ENCODE measurements around the gene STS. TPM values are rescaled to one million over a fixed set of nuclear protein-coding genes. Genes with fewer than 3 reads are reported as not detected.

The STS gene
- total and polyA plus RNA-seq, 10 of the 15 experiments (the other 5 are each of a cell fraction or from before 2014, with no cell fraction given), result 1.6 to 19.4 (median 4.7) TPM

DNA sequence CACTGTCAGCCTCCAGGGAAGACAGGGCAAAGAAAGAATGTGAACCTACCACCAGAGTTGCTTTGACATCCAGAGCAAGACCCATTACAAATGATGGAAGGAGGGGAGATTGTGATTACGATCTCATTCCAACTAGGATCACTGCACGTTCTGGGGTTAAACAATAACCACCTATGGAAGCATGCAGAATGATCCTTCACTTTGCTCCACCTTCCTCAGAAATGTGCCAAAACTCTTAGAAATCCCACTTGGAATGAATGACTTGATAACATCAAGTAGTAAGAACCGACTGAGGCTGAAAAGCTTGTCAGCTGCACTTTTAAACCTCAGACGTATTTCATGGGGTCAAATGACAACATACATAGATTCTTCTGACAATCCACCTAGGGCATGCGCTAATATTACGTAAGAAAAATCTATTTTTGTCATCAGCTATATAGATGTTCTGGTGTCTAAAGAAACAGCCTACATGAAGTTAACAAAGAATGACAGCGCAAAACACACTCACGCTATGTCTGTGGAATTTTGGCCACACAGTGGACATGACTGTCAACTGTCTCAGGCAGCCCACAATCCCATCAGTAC lies 3.5 kb upstream of the STS start:
- POLR2A ChIA-PET, result interaction anchor here (1.1 kb wide), 1 partner anchor 33 kb away, joined by 5 read pairs; no protein-coding TSS in a partner anchor
- CTCF ChIA-PET, result interaction anchor here (1.4 to 2.4 kb wide), 3 partner anchors 9 to 13 kb away, joined by 6 to 12 read pairs (median 9); no protein-coding TSS in a partner anchor
- H3K4me1 ChIP-seq (ENCODE audit: control insufficient read depth, insufficient read depth, low read length), result peaks cover 8% of the 10 kb centered on the region
- no peak overlapping the region for H3K27ac ChIP-seq (ENCODE audit: control insufficient read depth, insufficient read depth)
- TF ChIP-seq, protein P1, sequence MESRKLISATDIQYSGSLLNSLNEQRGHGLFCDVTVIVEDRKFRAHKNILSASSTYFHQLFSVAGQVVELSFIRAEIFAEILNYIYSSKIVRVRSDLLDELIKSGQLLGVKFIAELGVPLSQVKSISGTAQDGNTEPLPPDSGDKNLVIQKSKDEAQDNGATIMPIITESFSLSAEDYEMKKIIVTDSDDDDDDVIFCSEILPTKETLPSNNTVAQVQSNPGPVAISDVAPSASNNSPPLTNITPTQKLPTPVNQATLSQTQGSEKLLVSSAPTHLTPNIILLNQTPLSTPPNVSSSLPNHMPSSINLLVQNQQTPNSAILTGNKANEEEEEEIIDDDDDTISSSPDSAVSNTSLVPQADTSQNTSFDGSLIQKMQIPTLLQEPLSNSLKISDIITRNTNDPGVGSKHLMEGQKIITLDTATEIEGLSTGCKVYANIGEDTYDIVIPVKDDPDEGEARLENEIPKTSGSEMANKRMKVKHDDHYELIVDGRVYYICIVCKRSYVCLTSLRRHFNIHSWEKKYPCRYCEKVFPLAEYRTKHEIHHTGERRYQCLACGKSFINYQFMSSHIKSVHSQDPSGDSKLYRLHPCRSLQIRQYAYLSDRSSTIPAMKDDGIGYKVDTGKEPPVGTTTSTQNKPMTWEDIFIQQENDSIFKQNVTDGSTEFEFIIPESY (IDR thresholded peaks at IDR 0.05), result 0 out of 2 replicates have a peak, but pooled peaks have one; percentile 32
- TF ChIP-seq, protein P2, sequence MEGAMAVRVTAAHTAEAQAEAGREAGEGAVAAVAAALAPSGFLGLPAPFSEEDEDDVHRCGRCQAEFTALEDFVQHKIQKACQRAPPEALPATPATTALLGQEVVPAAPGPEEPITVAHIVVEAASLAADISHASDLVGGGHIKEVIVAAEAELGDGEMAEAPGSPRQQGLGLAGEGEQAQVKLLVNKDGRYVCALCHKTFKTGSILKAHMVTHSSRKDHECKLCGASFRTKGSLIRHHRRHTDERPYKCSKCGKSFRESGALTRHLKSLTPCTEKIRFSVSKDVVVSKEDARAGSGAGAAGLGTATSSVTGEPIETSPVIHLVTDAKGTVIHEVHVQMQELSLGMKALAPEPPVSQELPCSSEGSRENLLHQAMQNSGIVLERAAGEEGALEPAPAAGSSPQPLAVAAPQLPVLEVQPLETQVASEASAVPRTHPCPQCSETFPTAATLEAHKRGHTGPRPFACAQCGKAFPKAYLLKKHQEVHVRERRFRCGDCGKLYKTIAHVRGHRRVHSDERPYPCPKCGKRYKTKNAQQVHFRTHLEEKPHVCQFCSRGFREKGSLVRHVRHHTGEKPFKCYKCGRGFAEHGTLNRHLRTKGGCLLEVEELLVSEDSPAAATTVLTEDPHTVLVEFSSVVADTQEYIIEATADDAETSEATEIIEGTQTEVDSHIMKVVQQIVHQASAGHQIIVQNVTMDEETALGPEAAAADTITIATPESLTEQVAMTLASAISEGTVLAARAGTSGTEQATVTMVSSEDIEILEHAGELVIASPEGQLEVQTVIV (IDR thresholded peaks at IDR 0.05; ENCODE audit: borderline replicate concordance, partially characterized antibody), result no peak
- TF ChIP-seq CHD2 (IDR thresholded peaks at IDR 0.05; ENCODE audit: borderline replicate concordance, low read depth, low read length) (no peak), MTA2 (IDR thresholded peaks at IDR 0.05; ENCODE audit: low read depth) (no peak), ETV6 (conservative IDR thresholded peaks at IDR 0.05 in 1 of 2, IDR thresholded peaks at IDR 0.05 in 1 of 2; ENCODE audit: borderline replicate concordance in 1 of 2, low read depth in 1 of 2) (no peak)
- peak overlapping the region; percentile 44 for H3K4me2 ChIP-seq (ENCODE audit: control insufficient read depth, insufficient read depth)
- no peak overlapping the region for H3K4me3 ChIP-seq
- FAIRE-seq (no peak), ATAC-seq (no peak), DNase-seq (ENCODE audit: low read depth, low spot score) (no peak)
- H3K9me3 ChIP-seq (replicated peaks; ENCODE audit: control insufficient read depth, insufficient read depth, low read length), result no peaks in the 10 kb centered on the region
- no TSS peak for BruUV-seq (replicated peaks)
- H3K9ac ChIP-seq (ENCODE audit: control insufficient read depth, insufficient read depth, low read length), result no peak overlapping the region
- no peaks in the 10 kb centered on the region for H4K20me1 ChIP-seq (ENCODE audit: control insufficient read depth, insufficient read depth)
- RAD21 ChIA-PET (ENCODE audit: unreplicated experiment), result interaction anchor here (0.7 to 5.8 kb wide), 7 partner anchors 9 to 119 kb away, joined by 3 to 127 read pairs (median 3); no protein-coding TSS in a partner anchor
- intact Hi-C loops (cut with micrococcal nuclease; ENCODE audit: unreplicated experiment), result no loop called here
- no peak overlapping the region for H2AFZ ChIP-seq (ENCODE audit: control insufficient read depth, low read depth, low read length)
- H3K27me3 ChIP-seq (replicated peaks in 1 of 2; ENCODE audit: control insufficient read depth in 2 of 2, insufficient read depth in 2 of 2, low read length in 1 of 2), result no peaks in the 10 kb centered on the region
- 92% methylated on average over 8 of the region's 8 CpGs for WGBS (ENCODE audit: insufficient coverage, insufficient replicate concordance, low lambda C conversion rate, missing lambda C conversion rate)
- peaks cover 0 to 4% of the 10 kb centered on the region in 2 experiments; a peak in 1 of 4 replicates for H3K36me3 ChIP-seq (ENCODE audit: control insufficient read depth in 2 of 2, insufficient read depth in 2 of 2, low read length in 1 of 2)
- SMC1A ChIA-PET (ENCODE audit: uncharacterized antibody, unreplicated experiment), result interaction anchor here (1.2 to 5.2 kb wide), 3 partner anchors 9 to 28 kb away, joined by 5 to 56 read pairs (median 39); no protein-coding TSS in a partner anchor
- in situ Hi-C loops (cut with MboI), result no loop called here
- peaks cover 53% of the 10 kb centered on the region for H3K79me2 ChIP-seq (ENCODE audit: control insufficient read depth, insufficient read depth, low read length)

Measured in GM12878 (cell line).